KMS-11 (cell line): ENCODE measurements around the gene STX19.

ENCODE experiments used
- H2AFZ ChIP-seq: fragments of 200-600 bp; sonication (generic); 2 replicates; pipeline ENCODE4 v1.6.1; 2016; ENCODE audit warnings: antibody characterized with exemption, mixed run types, low read depth
- H3K27ac ChIP-seq: fragments of 200-600 bp; sonication (generic); 2 replicates; pipeline ENCODE4 v1.6.1; 2016; ENCODE audit warnings: mild to moderate bottlenecking, mixed run types
- H3K27me3 ChIP-seq: fragments of 200-600 bp; sonication (generic); 2 replicates; pipeline ENCODE4 v1.6.1; 2017; ENCODE audit warnings: mild to moderate bottlenecking, low read depth, mixed run types, moderate library complexity; ENCODE audit not compliant: insufficient read depth
- H3K36me3 ChIP-seq: fragments of 200-600 bp; sonication (generic); 2 replicates; pipeline ENCODE4 v1.6.1; 2017; ENCODE audit warnings: mild to moderate bottlenecking, mixed run types; ENCODE audit not compliant: insufficient read depth
- H3K4me1 ChIP-seq: fragments of 200-600 bp; sonication (generic); 2 replicates; pipeline ENCODE4 v1.6.1; 2016; ENCODE audit warnings: mild to moderate bottlenecking, low read depth, mixed run types; ENCODE audit not compliant: poor library complexity, severe bottlenecking
- H3K4me2 ChIP-seq: fragments of 200-600 bp; sonication (generic); 2 replicates; pipeline ENCODE4 v1.7.0; 2016; ENCODE audit warnings: mild to moderate bottlenecking, mixed run types
- H3K4me3 ChIP-seq: fragments of 200-600 bp; sonication (generic); IDR thresholded peaks from 2 replicates; pipeline ENCODE4 v1.6.1; 2017; ENCODE audit warnings: low read depth, low read length, mixed read lengths; ENCODE audit not compliant: insufficient read depth
- H3K79me2 ChIP-seq: fragments of 200-600 bp; sonication (generic); 2 replicates; pipeline ENCODE4 v1.6.1; 2016; ENCODE audit warnings: low read depth, mixed run types; ENCODE audit not compliant: insufficient read depth
- H3K9ac ChIP-seq: fragments of 200-600 bp; sonication (generic); 2 replicates; pipeline ENCODE4 v1.6.1; 2016; ENCODE audit warnings: mild to moderate bottlenecking, mixed run types
- H4K20me1 ChIP-seq: fragments of 200-600 bp; sonication (generic); 2 replicates; pipeline ENCODE4 v1.6.1; 2016; ENCODE audit warnings: mild to moderate bottlenecking, mixed run types; ENCODE audit not compliant: insufficient read depth
- TF ChIP-seq, protein P1 (sequence below): fragments of 200-600 bp; sonication (generic); conservative IDR thresholded peaks from 2 replicates; pipeline ENCODE4 v1.6.1; 2017; ENCODE audit warnings: low read depth, mild to moderate bottlenecking, antibody characterized with exemption, low read length, moderate library complexity, mixed read lengths

The STX19 gene

DNA sequence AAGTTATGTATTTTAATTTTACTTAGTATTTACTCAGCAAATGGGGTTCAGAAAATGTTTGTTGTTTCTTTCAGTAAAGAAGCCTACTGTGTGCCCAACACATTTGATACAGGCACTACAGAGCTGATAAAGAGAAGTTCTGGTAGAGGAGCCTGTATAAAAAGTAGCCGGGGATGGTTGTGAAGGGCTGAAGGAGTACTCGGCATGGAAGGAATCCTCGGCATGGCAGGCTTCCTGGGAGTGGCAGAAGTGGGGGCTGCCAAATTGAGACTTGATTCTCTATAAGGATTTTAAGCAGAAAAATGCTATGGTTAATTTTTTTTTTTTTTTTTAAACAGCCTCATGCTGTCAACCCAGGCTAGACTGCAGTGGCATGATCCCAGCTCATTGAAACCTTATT lies 39.2 kb downstream of the STX19 start:
- Histone ChIP-seq H3K4me2 (no peak overlapping the region), H3K4me3 (no peak overlapping the region), H2AFZ (no peak overlapping the region), H3K79me2 (peaks cover 8% of the 10 kb centered on the region), H3K27me3 (no peaks in the 10 kb centered on the region), H3K36me3 (no peaks in the 10 kb centered on the region), H3K4me1 (peaks cover 7% of the 10 kb centered on the region), H3K9ac (no peak overlapping the region), H4K20me1 (no peaks in the 10 kb centered on the region), H3K27ac (no peak overlapping the region)
- TF ChIP-seq, protein P1, sequence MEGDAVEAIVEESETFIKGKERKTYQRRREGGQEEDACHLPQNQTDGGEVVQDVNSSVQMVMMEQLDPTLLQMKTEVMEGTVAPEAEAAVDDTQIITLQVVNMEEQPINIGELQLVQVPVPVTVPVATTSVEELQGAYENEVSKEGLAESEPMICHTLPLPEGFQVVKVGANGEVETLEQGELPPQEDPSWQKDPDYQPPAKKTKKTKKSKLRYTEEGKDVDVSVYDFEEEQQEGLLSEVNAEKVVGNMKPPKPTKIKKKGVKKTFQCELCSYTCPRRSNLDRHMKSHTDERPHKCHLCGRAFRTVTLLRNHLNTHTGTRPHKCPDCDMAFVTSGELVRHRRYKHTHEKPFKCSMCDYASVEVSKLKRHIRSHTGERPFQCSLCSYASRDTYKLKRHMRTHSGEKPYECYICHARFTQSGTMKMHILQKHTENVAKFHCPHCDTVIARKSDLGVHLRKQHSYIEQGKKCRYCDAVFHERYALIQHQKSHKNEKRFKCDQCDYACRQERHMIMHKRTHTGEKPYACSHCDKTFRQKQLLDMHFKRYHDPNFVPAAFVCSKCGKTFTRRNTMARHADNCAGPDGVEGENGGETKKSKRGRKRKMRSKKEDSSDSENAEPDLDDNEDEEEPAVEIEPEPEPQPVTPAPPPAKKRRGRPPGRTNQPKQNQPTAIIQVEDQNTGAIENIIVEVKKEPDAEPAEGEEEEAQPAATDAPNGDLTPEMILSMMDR = no peak

DNA sequence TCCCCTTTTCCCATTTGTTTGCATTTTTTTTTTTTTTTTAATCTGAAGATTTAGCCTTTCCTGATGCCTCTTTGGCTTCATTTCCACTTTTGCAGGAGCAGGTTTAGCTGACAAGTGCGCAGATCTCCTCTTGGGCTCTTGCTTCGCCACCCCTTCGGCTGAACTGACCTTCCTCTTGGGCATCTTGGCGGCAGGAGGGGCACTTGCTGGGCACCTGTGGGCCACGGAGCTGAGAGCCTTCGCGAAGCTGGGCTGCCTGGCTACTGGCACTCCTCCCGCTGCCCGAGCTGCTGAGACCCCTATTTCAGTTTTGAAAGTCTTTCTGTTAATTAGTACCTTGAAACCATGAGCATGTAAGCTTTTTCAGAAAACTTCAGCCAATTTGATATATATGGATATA lies 39.6 kb downstream of the STX19 start:
- no peak overlapping the region for H3K4me3 ChIP-seq
- H3K79me2 ChIP-seq = peaks cover 8% of the 10 kb centered on the region
- H3K9ac ChIP-seq = no peak overlapping the region
- H4K20me1 ChIP-seq = no peaks in the 10 kb centered on the region
- H3K27me3 ChIP-seq = no peaks in the 10 kb centered on the region
- H2AFZ ChIP-seq = no peak overlapping the region
- no peaks in the 10 kb centered on the region for H3K36me3 ChIP-seq
- no peak overlapping the region for H3K27ac ChIP-seq
- H3K4me1 ChIP-seq = peaks cover 7% of the 10 kb centered on the region
- TF ChIP-seq, protein P1 = no peak
- no peak overlapping the region for H3K4me2 ChIP-seq

DNA sequence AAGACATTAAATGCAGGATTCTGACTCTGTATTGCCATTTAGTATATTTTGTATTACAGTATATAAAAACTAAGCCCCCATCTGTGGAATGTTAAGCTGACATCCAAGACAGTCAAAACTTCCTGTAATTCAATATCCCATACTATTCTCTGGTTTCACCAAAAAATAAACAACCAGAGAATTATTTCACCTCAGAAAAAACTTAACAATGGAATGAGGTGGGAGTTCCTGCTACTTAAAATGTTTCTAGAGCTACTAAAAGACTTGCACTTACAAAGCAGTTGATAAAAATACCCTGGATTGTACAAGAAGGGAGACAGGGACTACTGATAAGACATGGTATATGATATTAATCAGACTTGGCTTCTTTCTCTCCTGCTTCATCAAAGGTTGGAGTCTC lies 40.1 kb downstream of the STX19 start:
- H3K27me3 ChIP-seq = no peaks in the 10 kb centered on the region
- H3K27ac ChIP-seq = no peak overlapping the region
- H3K79me2 ChIP-seq = peaks cover 8% of the 10 kb centered on the region
- TF ChIP-seq, protein P1 = no peak
- peaks cover 7% of the 10 kb centered on the region for H3K4me1 ChIP-seq
- no peak overlapping the region for H3K9ac ChIP-seq
- H4K20me1 ChIP-seq = no peaks in the 10 kb centered on the region
- H2AFZ ChIP-seq = no peak overlapping the region
- H3K4me3 ChIP-seq = no peak overlapping the region
- H3K4me2 ChIP-seq = no peak overlapping the region
- no peaks in the 10 kb centered on the region for H3K36me3 ChIP-seq

DNA sequence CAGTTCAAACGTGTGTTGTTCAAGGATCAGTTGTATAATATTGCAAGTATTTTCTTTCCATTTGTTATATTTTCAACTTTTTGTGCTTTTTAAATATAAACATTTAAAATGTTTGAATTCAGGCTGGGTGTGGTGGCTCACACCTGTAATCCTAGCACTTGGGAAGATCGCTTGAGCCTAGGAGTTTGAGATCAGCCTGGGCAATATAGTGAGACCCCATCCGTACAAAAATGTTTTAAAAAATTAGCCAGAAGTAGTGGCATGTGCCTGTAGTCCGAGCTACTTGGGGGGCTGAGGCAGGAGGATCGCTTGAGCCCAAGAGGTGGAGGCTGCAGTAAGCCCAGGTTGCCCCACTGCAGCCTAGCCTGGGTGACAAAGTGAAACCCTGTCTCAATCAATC lies 43.8 kb downstream of the STX19 start:
- no peak overlapping the region for H3K9ac ChIP-seq
- no peak overlapping the region for H3K27ac ChIP-seq
- H3K4me2 ChIP-seq = no peak overlapping the region
- H3K4me1 ChIP-seq = peaks cover 16% of the 10 kb centered on the region
- H3K27me3 ChIP-seq = no peaks in the 10 kb centered on the region
- no peaks in the 10 kb centered on the region for H3K36me3 ChIP-seq
- TF ChIP-seq, protein P1 = no peak
- no peaks in the 10 kb centered on the region for H4K20me1 ChIP-seq
- H3K79me2 ChIP-seq = peaks cover 22% of the 10 kb centered on the region
- no peak overlapping the region for H2AFZ ChIP-seq
- no peak overlapping the region for H3K4me3 ChIP-seq
